HepG2 (cell line): Measurements from ENCODE around the gene KCTD4. TPM values are rescaled to one million over a fixed set of nuclear protein-coding genes. Genes with fewer than 3 reads are reported as not detected.

Experiments used
- ATAC-seq: fragments of 200-7000 bp; cut with Tn5 transposase; 3 replicates; pipeline ENCODE4 v1.9.1; 2020; ENCODE audit warnings: mild to moderate bottlenecking, moderate library complexity
- BruUV-seq: library from RNA; stranded (reverse); fragments of 400-500 nt; replicated peaks from 2 replicates; lab custom pipeline; 2021; lab: Mats Ljungman, UMichigan
- CTCF ChIA-PET: fragments of 300-600 bp; formaldehyde crosslinking; extraction: SDS; loops from one replicate; lab custom pipeline; 2021; ENCODE audit warnings: low total read pairs, inconsistent platforms, low intra/inter-chr PET ratio; lab: Yijun Ruan, JAX
- POLR2A ChIA-PET: fragments of 350-600 bp; sonication (Branson Sonifier 250); formaldehyde crosslinking; loops from one replicate; lab custom pipeline; 2020; ENCODE audit warnings: antibody characterized with exemption, inconsistent platforms; lab: Yijun Ruan, JAX
- DNase-seq: peaks from one replicate; pipeline ENCODE4 v3.0.0-alpha.2; 2015; ENCODE audit warnings: low spot score
- FAIRE-seq: peaks from 3 replicates; lab custom pipeline; 2011; peaks lifted over from hg19 to GRCh38; lab: Jason Lieb, UNC
- H2AFZ ChIP-seq: one replicate; pipeline ENCODE4 v1.6.1; 2011; ENCODE audit warnings: low read length, inconsistent platforms
- H3K27ac ChIP-seq: fragments of 300-600 bp; 3 replicates; pipeline ENCODE4 v1.8.0; 2011; ENCODE audit warnings: mixed run types, mild to moderate bottlenecking, mixed read lengths, low read length, inconsistent platforms; ENCODE audit not compliant: insufficient read depth; ENCODE audit errors: extremely low read length
- H3K27me3 ChIP-seq, 2 experiments: fragments of 200-600 bp in 1 of 2; 2 replicates in 1 of 2; 3 replicates in 1 of 2; pipeline versions ENCODE4 v1.6.0 to v1.8.0; 2011; ENCODE audit warnings: low read length in 2 of 2, mild to moderate bottlenecking in 2 of 2, moderate library complexity in 2 of 2, inconsistent platforms in 1 of 2; ENCODE audit not compliant: insufficient read depth in 2 of 2, control insufficient read depth in 1 of 2
- H3K36me3 ChIP-seq, 2 experiments: fragments of 200-600 bp in 1 of 2; replicated peaks in 1 of 2; 2 replicates in 1 of 2; 3 replicates in 1 of 2; pipeline versions ENCODE4 v1.5.1 to v1.8.0; 2011; ENCODE audit warnings: low read length in 2 of 2, inconsistent platforms in 1 of 2; ENCODE audit not compliant: insufficient read depth in 2 of 2, control insufficient read depth in 1 of 2
- H3K4me1 ChIP-seq: 2 replicates; pipeline ENCODE4 v1.5.1; 2012; ENCODE audit warnings: low read length, inconsistent platforms; ENCODE audit not compliant: insufficient read depth
- H3K4me2 ChIP-seq: 2 replicates; pipeline ENCODE4 v1.6.0; 2011; ENCODE audit warnings: low read depth, low read length, inconsistent platforms
- H3K4me3 ChIP-seq, 3 experiments: fragments of 200-600 bp in 1 of 3; sonication (generic), shearing (Covaris generic) in 1 of 3; replicated peaks in 1 of 3; 2 replicates each; pipeline ENCODE4 v1.5.1; 2011 to 2016; ENCODE audit warnings: low read length in 3 of 3, inconsistent platforms in 2 of 3, low read depth in 2 of 3, mild to moderate bottlenecking in 2 of 3, control low read depth in 1 of 3, mixed read lengths in 1 of 3; ENCODE audit not compliant: insufficient read depth in 1 of 3
- H3K79me2 ChIP-seq: one replicate; pipeline ENCODE4 v1.6.1; 2011; ENCODE audit warnings: low read length, inconsistent platforms; ENCODE audit not compliant: insufficient read depth
- H3K9ac ChIP-seq: 2 replicates; pipeline ENCODE4 v1.6.0; 2011; ENCODE audit warnings: mild to moderate bottlenecking, low read depth, low read length, inconsistent platforms; ENCODE audit not compliant: insufficient read depth
- H3K9me3 ChIP-seq: 2 replicates; pipeline ENCODE4 v1.5.1; 2012; ENCODE audit warnings: mild to moderate bottlenecking, low read length
- H4K20me1 ChIP-seq: 2 replicates; pipeline ENCODE4 v1.6.0; 2011; ENCODE audit warnings: inconsistent platforms, mild to moderate bottlenecking, low read length, moderate library complexity; ENCODE audit not compliant: insufficient read depth
- FOXJ3 ChIP-seq: sonication (generic); formaldehyde crosslinking; IDR thresholded peaks from 2 replicates; pipeline ENCODE4 v1.4.0; 2020; ENCODE audit warnings: missing genetic modification reagents, mild to moderate bottlenecking, borderline replicate concordance
- KLF6 ChIP-seq: IDR thresholded peaks from 2 replicates; pipeline ENCODE4 v1.8.0; 2016; ENCODE audit warnings: missing biosample characterization, missing genetic modification reagents
- NFE2L2 ChIP-seq: fragments of 150-350 bp; IDR thresholded peaks from 2 replicates; pipeline ENCODE4 v1.6.1; 2014; ENCODE audit warnings: low read length
- ZFP90 ChIP-seq: sonication (generic); formaldehyde crosslinking; IDR thresholded peaks from 2 replicates; pipeline ENCODE4 v1.8.0; 2022; ENCODE audit warnings: missing genetic modification reagents, mild to moderate bottlenecking, inconsistent platforms, borderline replicate concordance
- ZFY ChIP-seq: sonication (generic); formaldehyde crosslinking; IDR thresholded peaks from 2 replicates; pipeline ENCODE4 v1.4.0; 2020; ENCODE audit warnings: missing genetic modification reagents
- ZNF264 ChIP-seq: sonication (generic); formaldehyde crosslinking; IDR thresholded peaks from 2 replicates; pipeline ENCODE4 v1.4.0; 2020; ENCODE audit warnings: missing genetic modification reagents
- ZNF572 ChIP-seq: sonication (generic); formaldehyde crosslinking; IDR thresholded peaks from 2 replicates; pipeline ENCODE4 v1.5.1; 2020; ENCODE audit warnings: mild to moderate bottlenecking, missing genetic modification reagents
- ZNF674 ChIP-seq: sonication (generic); formaldehyde crosslinking; IDR thresholded peaks from 2 replicates; pipeline ENCODE4 v1.5.0; 2020; ENCODE audit warnings: low read depth, mild to moderate bottlenecking, missing genetic modification reagents
- in situ Hi-C: cut with HindIII; loops from 2 replicates; pipeline ENCODE4 v1.10.0; 2017; ENCODE audit warnings: low pct_unique_long_range_greater_than_20kb; ENCODE audit not compliant: extremely low pct_ligation_motif_present
- intact Hi-C: fragments of 100-400 bp; cut with micrococcal nuclease; formaldehyde crosslinking; loops from one replicate; pipeline ENCODE4 v1.10.0; 2022; ENCODE audit not compliant: unreplicated experiment
- polyA plus RNA-seq, 8 experiments: library from polyadenylated mRNA; depleted of rRNA in 3 of 8; stranded (reverse) in 7 of 8; unstranded in 1 of 8; fragments of >200 nt; fragmentation: Illumina TruSeq in 4 of 8; extraction: Trizol in 4 of 8; gene quantifications; 2 replicates each; pipeline versions ENCODE4 v1.2.1 to v1.2.3, GENCODE V29; 2011 to 2016; ENCODE audit warnings: low read depth in 4 of 8, missing spikeins in 1 of 8, mixed read lengths in 1 of 8; ENCODE audit not compliant: insufficient read depth in 1 of 8
- total RNA-seq, 5 experiments: library from RNA; depleted of rRNA; stranded (reverse); fragments of >200 nt; fragmentation: Illumina TruSeq; extraction: Trizol; gene quantifications; 2 replicates each; pipeline ENCODE4 v1.2.3, GENCODE V29; 2016; ENCODE audit warnings: low read depth in 1 of 5
- TF ChIP-seq, protein P1 (sequence below): sonication (generic); formaldehyde crosslinking; IDR thresholded peaks from 2 replicates; pipeline ENCODE4 v1.4.0; 2020; ENCODE audit warnings: mild to moderate bottlenecking, missing genetic modification reagents

The KCTD4 gene
- total and polyA plus RNA-seq, 2 of the 13 experiments (the other 11 are each of a cell fraction or from before 2014, with no cell fraction given) = not detected

DNA sequence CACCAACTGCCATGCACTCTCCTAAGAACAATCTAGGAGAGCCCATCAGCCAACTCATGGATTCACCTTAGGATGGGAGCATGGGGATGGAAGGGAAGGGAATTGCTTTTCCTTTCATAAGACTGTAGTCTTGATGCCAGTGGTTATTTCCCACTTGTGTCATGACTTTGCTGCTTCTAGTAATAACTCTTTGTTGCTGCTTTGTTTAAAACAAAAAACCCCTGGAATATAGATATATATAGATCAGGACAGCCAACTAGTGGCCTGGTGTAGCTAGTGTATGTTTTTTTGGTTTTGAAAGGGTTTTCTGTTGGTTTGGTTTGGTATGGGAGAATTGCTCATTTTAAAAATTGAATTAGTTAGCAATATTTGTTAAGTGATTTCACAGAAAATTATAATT, 39.3 kb upstream of the KCTD4 start:
- no peaks in the 10 kb centered on the region for H3K9me3 ChIP-seq
- no TSS peak for BruUV-seq
- intact Hi-C loops (no loop called here), in situ Hi-C loops (no loop called here)
- no peak overlapping the region for H3K9ac ChIP-seq
- TF ChIP-seq ZNF264 (no peak), ZNF572 (CRISPR knock-in tag) (no peak), FOXJ3 (no peak), ZFY (CRISPR knock-in tag) (no peak), ZNF674 (no peak), ZFP90 (CRISPR knock-in tag) (no peak), KLF6 (CRISPR knock-in tag) (no peak), NFE2L2 (no peak)
- TF ChIP-seq, protein P1, sequence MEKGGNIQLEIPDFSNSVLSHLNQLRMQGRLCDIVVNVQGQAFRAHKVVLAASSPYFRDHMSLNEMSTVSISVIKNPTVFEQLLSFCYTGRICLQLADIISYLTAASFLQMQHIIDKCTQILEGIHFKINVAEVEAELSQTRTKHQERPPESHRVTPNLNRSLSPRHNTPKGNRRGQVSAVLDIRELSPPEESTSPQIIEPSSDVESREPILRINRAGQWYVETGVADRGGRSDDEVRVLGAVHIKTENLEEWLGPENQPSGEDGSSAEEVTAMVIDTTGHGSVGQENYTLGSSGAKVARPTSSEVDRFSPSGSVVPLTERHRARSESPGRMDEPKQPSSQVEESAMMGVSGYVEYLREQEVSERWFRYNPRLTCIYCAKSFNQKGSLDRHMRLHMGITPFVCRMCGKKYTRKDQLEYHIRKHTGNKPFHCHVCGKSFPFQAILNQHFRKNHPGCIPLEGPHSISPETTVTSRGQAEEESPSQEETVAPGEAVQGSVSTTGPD (CRISPR knock-in tag) = no peak
- no peak overlapping the region for H3K27ac ChIP-seq
- no peaks in the 10 kb centered on the region; a peak in 1 of 5 replicates for H3K36me3 ChIP-seq
- H3K4me2 ChIP-seq = no peak overlapping the region
- ChIA-PET CTCF (no interaction called here), POLR2A (no interaction called here)
- no peaks in the 10 kb centered on the region for H4K20me1 ChIP-seq
- peaks cover 7% of the 10 kb centered on the region; the same call in 1 of the 2 replicates for H3K4me1 ChIP-seq
- H3K4me3 ChIP-seq = no peak overlapping the region
- H3K27me3 ChIP-seq = no peaks in the 10 kb centered on the region
- no peak for DNase-seq
- FAIRE-seq = no peak
- H2AFZ ChIP-seq = no peak overlapping the region
- ATAC-seq = no peak
- H3K79me2 ChIP-seq = no peaks in the 10 kb centered on the region
